Small intestine (tissue), 4 donors: ENCODE results near the gene ZNF575. TPM values are rescaled to one million over a fixed set of nuclear protein-coding genes. Genes with fewer than 3 reads are reported as not detected.

Experiments
- polyA plus RNA-seq, 4 donors: library from polyadenylated mRNA; stranded (reverse) in 3 of 4; unstranded in 1 of 4; fragments of 200-250 nt in 3 of 4; fragments of 120-200 nt in 1 of 4; gene quantifications; one replicate each; pipeline versions ENCODE4 v1.2.1 to v1.2.3, GENCODE V29; 2013
- donor health status: healthy with polysubstance abuse.
- donor health status: Bipolar disorder and iron deficiency.
- donor health status: healthy.

Gene ZNF575
- polyA plus RNA-seq, 4 donors = 1.1 to 4.5 (median 1.9) TPM

Other genes with a start within 250 kb of the ZNF575 start
- under 1 TPM in 1 of 4 donors, not detected in 3; 0.35 TPM for gene CD177, start 179.5 kb upstream of the ZNF575 start, polyA plus RNA-seq
- not detected for gene TEX101, start 118.3 kb upstream of the ZNF575 start, polyA plus RNA-seq
- 1 to 10 TPM in 1 of 4 donors, under 1 TPM in 2, not detected in 1; 0.73 to 1.1 (median 0.86) TPM for gene LYPD3, start 67.6 kb upstream of the ZNF575 start, polyA plus RNA-seq
- gene PHLDB3, start 28.4 kb upstream of the ZNF575 start, polyA plus RNA-seq = 10 to 100 TPM in 3 of 4 donors, 1 to 10 TPM in 1; 6.2 to 33.6 (median 23.6) TPM
- gene ETHE1, start 6.0 kb upstream of the ZNF575 start, polyA plus RNA-seq = 100 to 1,000 TPM; 118 to 164 (median 129) TPM
- gene XRCC1, start 42.3 kb downstream of the ZNF575 start, polyA plus RNA-seq = 10 to 100 TPM in 3 of 4 donors, 1 to 10 TPM in 1; 9.7 to 46.3 (median 16.0) TPM
- gene PINLYP, start 42.6 kb downstream of the ZNF575 start, polyA plus RNA-seq = 10 to 100 TPM in 1 of 4 donors, 1 to 10 TPM in 3; 5.1 to 13.8 (median 9.1) TPM
- 1 to 10 TPM; 2.0 to 8.8 (median 3.9) TPM for gene IRGQ, start 62.9 kb downstream of the ZNF575 start, polyA plus RNA-seq
- 10 to 100 TPM; 14.7 to 24.2 (median 17.2) TPM for gene ZNF576, start 63.4 kb downstream of the ZNF575 start, polyA plus RNA-seq
- gene SRRM5, start 78.9 kb downstream of the ZNF575 start, polyA plus RNA-seq = 1 to 10 TPM in 1 of 4 donors, under 1 TPM in 3; 0.27 to 1.0 (median 0.49) TPM
- gene ZNF428, start 86.4 kb downstream of the ZNF575 start, polyA plus RNA-seq = 10 to 100 TPM; 16.8 to 43.2 (median 25.3) TPM
- 1 to 10 TPM in 3 of 4 donors, not detected in 1; 1.1 to 6.8 (median 4.9) TPM for gene CADM4, start 106.7 kb downstream of the ZNF575 start, polyA plus RNA-seq
- gene PLAUR, start 137.0 kb downstream of the ZNF575 start, polyA plus RNA-seq = 10 to 100 TPM in 2 of 4 donors, 1 to 10 TPM in 2; 4.1 to 17.6 (median 9.5) TPM
- under 1 TPM in 1 of 4 donors, not detected in 3; 0.04 TPM for gene IRGC, start 182.9 kb downstream of the ZNF575 start, polyA plus RNA-seq
- gene SMG9, start 221.8 kb downstream of the ZNF575 start, polyA plus RNA-seq = 10 to 100 TPM; 21.3 to 32.4 (median 26.5) TPM
- gene KCNN4, start 247.8 kb downstream of the ZNF575 start, polyA plus RNA-seq = 1 to 10 TPM in 2 of 4 donors, not detected in 2; 1.1 to 2.6 TPM